GM15510 (cell line): ENCODE data around the gene NET1.

ENCODE experiments used
- POLR2A ChIP-seq: IDR thresholded peaks from 3 replicates; pipeline ENCODE4 v1.6.1; 2011; ENCODE audit warnings: borderline replicate concordance; ENCODE audit not compliant: insufficient read length; ENCODE audit errors: extremely low read depth

The NET1 gene

DNA sequence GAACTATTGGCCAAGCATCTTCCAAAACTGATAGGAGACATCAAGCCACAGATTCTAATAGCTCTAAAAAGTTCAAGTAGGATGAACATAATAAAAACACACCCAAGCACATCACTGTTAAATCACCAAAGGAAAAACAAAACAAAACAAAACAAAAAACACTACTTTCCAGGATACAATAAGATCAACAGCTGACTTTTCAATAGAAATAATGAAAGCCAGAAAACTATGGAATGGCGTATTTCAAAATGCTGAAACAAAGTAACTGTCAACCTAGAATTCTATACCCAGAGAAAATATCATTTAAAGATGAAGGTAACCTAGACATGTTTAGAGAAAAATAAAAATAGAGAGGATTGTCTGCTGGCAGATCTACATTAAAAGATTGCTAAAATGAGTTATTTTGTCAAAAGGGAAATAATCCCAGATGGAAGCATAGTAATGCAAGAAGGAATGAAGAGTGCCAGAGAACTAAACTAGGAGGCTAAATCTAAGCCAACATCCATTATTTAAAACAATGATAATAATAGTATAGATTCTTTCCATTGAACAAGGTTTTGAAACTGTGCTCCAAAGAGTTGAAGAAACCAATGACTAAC, 21.7 kb upstream of the NET1 start:
- no peak for TF ChIP-seq POLR2A

DNA sequence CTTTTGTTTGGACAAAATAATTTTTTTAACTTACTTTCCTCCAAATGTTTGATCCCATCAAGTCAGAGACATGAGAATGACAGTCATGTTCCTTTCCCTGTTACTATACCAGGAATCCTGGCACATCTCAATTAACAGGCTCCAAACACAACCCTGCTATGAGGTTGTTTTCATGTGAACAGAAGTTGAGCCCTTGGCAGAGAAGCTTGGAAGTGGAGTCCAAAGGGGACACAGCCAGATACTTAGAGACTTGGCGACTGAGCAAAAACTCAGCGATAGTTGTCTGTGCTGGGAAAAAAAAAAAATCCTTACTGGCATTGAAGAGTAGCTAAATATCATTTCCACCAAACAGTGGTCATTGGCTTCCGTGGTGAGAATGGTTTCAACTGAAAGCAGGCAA, 20.6 kb upstream of the NET1 start:
- TF ChIP-seq POLR2A: no peak

DNA sequence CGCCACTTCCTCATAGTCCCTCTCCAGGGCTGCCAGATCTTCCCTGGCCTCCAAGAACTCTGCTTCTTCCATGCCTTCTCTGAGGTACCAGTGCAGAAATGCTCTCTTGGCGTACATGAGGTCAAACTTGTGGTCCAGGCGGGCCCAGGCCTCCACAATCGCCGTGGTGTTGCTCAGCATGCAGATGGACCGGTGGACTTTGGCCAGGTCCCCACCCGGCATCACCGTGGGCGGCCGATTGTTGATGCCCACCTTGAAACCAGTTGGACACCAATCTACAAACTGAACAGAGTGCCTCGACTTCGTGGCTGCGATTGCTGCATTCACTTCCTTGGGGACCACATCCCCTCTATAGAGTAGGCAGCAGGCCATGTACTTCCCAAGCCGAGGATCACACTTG, 18.8 kb upstream of the NET1 start:
- no peak for TF ChIP-seq POLR2A

- no peak for TF ChIP-seq POLR2A
Observed at GRCh38 chr10:5395168-5395567, 17.2 kb upstream of the NET1 start.

DNA sequence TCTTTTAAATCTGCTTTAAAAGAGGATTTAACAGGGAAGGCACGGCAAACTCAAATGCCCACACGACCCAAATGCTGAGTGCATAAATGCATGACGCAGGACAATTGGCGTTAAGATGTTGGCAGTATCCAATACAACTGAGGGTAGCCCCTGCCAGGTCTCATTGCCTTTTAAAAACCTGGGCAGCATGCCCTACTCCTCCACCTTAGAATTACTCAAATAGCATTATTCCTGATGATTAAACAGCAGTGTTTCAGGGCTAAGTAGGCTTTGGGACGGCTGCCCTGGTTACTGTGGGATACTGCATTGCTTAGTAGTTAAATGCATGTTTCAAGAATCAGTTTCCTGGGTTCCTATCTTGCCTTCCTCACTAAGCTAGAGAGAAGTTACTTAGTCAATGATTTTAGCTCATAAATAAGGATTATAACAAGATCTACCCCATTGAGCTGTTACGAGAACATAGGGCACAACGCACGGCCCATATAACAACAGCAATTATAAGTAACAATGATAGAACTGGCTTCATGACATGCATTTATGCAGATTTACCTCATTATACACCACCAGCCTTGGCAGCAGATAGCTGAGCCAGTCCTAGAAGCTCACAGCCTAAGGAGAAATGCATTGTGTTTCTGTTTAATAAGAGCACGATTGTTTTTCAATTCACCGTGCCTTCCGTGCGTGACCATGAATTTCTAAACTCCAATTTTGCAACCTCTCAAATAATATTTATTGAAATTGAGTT, 15.6 kb upstream of the NET1 start:
- no peak for TF ChIP-seq POLR2A

- TF ChIP-seq POLR2A: no peak
Observed at GRCh38 chr10:5399332-5399731, 13.0 kb upstream of the NET1 start.

DNA sequence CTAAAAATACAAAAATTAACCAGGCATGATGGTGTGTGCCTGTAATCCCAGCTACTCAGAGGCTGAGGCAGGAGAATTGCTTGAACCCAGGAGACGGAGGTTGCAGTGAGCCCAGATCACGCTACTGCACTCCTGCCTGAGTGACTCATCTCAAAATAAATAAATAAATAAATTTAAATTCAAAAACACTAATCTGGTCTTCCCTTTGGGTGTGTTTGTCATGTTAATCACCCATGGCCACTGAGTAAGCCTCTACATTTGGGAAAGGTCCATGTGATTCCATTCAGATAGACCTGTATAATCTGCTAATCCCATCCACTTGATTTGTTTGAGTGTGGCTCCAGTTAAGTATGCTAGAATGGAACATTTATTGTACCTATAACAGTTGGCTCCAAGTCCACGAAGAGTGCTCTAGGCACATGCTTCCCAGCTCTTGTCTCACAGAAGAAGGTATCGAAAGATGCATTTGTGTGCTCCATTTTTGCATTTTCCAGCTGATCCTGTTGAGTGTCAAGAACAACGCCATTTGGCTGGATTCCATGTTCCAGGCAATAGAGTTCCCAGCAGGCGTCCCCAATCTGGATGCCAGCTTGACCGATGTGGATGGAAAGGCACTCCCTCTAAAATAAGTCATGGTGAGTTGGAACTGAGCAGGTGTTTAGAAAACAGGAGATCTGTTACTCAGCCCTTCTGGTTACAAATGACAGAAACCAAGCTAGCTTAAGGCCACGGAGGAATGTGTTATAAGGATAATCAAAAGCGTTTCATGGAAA, 11.7 kb upstream of the NET1 start:
- TF ChIP-seq POLR2A: no peak

- TF ChIP-seq POLR2A: no peak
Observed at GRCh38 chr10:5402798-5403197, 9.6 kb upstream of the NET1 start.

GRCh38 chr10:5404208-5405041, 7.9 kb upstream of the NET1 start, which contains the start of gene TUBAL3:
Gene TUBAL3, minus strand, starts transcription at chr10:5404828. Its CDS starts 36 bp downstream, at chr10:5404792.
- no peak for TF ChIP-seq POLR2A

DNA sequence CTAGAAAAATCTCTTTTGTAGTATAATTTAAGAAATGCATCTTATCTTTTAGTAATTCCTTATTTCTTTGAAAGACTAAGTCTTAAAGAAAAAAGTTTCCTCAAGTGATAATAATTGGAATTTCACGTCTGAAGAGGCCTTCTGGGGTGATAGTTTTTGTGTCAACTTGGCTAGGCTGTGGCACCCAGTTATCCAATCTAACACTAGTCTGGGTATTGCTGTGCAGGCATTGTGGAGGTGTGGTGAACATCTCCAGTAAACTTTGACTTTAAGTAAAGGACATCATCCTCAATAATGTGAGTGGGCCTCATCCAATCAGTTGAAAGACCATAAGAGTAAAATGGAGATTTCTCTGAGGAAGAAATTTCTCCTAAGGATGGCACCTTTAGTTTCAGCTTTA, 5.4 kb upstream of the NET1 start:
- no peak for TF ChIP-seq POLR2A

DNA sequence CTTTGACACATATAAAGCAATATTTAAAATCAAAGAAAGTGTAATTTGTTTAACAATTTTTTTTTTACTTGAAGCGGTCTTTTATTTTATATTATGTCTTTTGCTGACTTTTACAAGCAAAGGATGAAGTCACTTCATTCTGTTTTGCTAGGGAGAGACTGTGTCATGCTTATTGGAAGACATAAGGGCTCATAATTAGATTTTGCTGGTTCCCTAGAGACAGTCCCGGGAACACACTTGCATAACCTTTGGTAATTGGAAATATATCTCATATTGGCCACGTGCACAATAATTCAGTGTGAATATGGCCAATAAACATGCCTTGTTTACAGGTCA, 448 bp upstream of the NET1 start:
- no peak for TF ChIP-seq POLR2A

- no peak for TF ChIP-seq POLR2A
Observed at GRCh38 chr10:5413012-5413938, 918 bp downstream of the NET1 start.

DNA sequence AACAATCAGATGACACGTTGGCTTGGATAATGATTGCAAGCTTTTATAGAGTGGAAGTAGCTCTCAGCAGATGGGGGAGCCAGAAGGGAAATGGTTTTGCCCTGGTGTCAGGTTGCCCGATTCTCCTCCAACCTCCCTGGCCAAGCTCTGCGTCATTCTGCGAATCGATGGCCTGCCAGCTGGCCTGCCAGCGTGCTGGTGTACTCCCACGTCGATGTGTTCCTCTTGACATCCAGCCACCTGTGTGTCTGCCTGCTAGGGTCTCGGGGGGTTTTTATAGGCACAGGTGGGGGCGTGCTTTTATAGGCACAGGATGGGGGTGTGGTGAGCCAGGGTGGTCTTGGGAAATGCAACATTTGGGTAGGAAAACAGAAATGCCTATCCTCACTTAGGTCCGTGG, 4.6 kb downstream of the NET1 start:
- no peak for TF ChIP-seq POLR2A

GRCh38 chr10:5418584-5418983, 6.2 kb downstream of the NET1 start:
- no peak for TF ChIP-seq POLR2A
